GM21381 (cell line): ENCODE data around the gene CBLC.

Experiments
- ATAC-seq: cut with Tn5 transposase; IDR thresholded peaks from one replicate; pipeline ENCODE4 v1.9.1; 2021; ENCODE audit warnings: mild to moderate bottlenecking, moderate library complexity; ENCODE audit not compliant: unreplicated experiment

The CBLC gene

DNA sequence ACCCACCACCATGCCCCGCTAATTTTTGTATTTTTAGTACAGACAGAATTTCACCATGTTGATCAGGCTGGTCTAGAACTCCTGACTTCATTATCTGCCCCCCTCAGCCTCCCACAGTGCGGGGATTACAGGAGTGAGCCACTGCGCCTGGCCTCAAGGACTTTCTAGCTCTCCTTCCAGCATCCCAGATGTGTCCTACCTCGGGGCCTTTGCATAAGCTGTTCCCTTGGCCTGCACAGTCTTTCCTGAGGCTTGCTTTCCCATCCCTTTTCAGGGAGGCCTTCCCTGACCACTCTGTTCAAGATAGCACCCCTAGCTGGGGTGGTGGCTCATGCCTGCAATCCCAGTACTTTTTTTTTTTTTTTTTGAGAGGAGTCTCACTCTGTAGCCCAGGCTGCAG is 16.9 kb downstream of the CBLC start:
- ATAC-seq = no peak

- ATAC-seq = no peak
Measured at GRCh38 chr19:44795398-44795987, 17.8 kb downstream of the CBLC start.

DNA sequence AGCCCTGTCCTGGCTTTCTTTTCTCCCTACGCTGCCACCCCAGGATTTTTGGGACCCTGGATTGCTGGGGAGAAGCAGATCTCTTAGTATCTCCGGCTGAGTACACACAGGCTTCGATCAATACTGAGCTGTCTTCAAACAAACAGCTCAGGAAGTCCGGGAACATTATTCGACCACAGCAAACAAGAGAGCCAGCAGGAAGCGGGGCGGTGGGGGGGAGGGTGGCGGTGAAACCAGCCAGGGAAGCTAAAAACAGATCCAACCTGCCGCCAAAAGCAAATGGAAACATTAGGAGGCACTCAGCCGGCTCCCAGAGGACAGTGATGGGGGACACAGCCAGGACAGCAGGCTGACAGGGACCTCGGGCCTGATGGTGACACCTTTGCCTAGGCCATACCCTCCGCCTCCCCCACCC is 19.0 kb downstream of the CBLC start:
- no peak for ATAC-seq

GRCh38 chr19:44799627-44800346 is 22.1 kb downstream of the CBLC start:
- ATAC-seq = no peak

DNA sequence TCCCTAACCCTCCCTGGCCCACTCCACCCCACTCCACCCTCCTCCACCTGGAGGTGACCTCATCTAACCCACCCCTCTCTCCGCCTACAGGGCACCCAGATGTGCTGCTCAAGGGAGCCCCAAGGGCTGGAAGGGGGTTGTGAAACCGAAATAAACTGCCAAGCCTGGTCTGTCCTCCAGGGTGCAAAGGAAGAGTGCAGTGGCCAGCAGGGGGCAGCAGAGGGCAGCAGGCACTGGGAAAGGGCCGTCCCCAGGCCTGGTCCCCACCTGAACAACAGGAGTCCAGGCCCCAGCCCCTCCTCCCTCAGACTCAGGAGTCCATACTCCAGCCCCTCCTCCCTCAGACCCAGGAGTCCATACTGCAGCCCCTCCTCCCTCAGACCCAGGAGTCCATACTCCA is 22.8 kb downstream of the CBLC start:
- no peak for ATAC-seq

DNA sequence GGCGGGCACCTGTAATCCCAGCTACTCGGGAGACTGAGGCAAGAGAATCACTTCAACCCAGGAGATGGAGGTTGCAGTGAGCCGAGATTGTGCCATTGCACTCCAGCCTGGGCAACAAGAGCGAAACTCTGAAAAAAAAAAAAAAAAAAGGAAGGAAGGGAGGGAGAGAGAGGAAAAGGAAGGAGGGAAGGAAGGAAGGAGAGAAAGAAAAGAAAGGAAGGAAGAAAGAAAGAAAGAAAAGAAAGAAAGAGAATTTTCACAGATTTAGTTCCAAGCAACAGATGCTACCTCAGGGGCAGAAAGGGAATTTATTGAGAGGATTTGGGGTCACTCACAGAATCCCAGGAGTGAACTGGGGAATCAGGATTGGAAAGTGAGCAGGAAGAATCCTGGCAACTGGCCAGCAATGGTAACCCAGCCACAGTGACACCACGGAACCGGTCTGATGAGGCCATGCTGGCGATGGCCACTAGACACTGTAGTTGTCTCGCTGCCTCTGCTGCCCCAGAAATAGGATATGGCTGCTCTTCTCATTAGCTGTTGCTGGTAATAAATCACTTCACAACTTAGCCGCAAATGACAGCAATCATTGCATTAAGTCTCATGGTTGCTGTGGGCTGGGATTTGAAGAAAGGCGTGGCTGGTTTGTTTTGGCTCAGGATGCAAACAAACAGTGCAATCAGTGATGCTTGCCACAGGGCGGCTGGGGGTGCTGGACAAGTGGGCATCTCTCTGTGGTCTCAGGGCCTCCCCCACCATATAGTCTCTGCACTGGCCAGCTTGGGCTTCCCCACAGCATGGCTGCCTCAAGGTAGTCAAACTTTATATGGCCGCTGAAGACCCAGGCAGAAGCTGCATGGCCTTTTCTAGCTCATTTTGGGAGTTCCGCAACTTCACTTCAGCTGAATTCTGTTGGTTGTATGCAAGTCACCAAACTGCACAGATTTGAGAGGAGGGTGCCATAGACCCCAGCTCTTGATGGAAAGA is 26.0 kb downstream of the CBLC start:
- ATAC-seq = no peak

GRCh38 chr19:44806291-44806690 is 28.6 kb downstream of the CBLC start:
- ATAC-seq = no peak

- no peak for ATAC-seq
Measured at GRCh38 chr19:44807162-44807561, 29.5 kb downstream of the CBLC start.

DNA sequence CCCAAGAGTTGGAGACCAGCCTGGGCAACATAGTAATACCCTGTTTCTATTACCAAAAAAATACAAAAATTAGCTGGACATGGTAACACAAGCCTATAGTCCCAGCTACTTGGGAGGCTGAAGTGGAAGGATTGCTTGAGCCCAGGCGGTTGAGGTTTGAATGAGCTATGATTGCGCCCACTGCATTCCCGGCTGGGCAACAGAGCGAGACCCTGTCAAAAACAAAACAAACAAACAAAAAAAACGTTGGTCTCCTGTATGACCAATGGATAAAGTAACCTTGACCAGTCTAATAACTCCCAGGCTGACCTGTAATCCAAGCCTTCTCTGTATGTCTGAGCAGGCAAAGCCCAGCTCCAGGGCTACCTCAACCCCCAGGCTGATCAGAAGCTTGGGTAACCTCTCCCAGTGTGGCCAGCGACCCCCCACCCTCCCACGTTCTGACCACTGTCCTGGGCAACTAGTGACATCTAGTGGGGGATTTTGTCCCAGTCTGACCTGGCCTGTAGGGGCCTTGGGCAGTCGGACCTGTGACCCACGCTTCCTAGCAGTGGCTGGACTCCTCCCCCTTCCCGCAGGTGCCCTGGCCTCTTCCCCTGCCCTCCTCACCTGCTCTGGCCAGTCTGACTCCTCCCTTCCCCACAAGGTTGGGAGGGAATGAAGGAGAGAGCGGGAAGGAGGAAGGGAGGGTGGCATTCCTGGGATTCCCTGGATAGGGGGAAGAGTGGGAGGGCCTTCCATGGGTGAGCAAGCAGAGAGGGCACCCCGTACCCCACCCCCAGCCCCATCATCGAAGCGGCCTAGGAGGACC is 30.2 kb downstream of the CBLC start:
- no peak for ATAC-seq

DNA sequence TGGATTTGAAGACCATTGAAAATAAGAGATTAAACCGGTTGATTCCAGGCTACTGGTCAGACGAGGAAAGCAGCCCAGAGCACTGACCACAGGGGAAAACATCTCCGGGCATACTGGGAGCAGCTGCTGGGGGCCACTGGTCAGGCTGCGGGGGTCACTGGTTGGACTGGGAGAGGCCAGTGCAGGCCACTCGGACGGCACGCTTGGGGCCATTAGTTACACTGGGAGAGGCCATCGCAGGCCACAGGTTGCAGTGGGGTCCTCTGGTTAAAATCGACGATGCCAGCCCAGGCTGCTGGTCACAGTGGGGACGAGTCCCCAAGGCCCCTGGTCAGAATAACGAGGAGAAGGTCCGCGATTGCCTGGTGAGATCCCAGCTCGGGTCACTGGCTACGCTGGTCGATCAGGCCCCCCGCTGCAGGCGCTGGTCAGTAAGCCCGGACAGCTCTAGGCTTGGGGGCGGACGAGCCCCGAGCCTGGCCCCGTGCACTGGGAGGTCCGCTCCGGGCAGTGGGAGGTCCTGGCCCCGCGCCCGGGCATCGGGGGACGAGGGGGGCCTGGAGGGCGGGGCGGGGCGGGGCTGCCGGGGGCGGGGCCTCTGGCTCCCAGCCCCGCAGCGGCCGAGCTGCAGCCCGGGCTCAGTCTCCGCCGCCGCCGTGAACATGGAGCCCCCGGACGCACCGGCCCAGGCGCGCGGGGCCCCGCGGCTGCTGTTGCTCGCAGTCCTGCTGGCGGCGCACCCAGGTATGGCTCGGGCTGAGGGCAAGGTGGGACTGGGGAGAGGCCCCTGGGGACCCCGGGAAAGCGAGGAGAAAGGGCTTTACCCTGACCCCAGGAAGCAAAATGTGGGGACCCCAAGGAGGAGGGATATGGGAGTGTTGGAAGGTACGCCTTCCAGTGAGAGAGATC is 31.0 kb downstream of the CBLC start, which contains the start of gene BCAM:
Gene BCAM, plus strand, starts transcription at position 641 of the 909 bp plus-strand sequence. Its CDS starts 22 bp downstream, at position 663.
- no peak for ATAC-seq

DNA sequence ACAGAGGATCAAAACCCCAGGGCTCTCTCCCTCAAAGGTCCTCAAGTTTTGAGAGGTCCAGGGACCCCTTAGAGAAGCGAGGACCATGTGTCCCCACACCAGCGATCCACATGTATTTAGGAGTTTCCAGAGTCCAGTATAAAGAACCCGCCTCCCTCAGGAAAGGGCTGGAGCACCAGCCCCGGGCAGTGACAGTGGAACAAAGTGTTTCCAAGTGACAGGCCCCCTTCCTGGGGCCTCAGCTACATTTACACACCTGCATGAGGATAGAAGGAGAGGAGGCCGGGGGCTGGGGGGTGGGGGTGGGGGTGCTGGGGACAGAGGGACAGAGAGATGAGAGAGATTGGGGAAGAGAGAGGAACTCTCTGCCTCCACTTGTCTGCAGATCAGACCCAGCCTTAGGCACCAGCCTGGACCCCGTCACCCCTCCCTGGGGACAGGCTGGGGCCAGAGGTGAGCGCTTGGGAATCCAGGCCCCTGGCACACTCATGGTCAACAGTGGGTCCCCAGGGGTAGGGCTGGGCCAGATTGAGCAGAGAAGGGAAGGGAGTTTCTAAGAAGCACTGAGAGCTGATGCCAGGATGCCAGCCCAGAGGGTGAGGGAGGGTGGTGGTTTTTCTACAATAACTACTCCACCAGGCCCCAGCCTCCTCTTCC is 32.0 kb downstream of the CBLC start:
- ATAC-seq = no peak

- ATAC-seq = no peak
Measured at GRCh38 chr19:44810234-44811121, 32.8 kb downstream of the CBLC start.

DNA sequence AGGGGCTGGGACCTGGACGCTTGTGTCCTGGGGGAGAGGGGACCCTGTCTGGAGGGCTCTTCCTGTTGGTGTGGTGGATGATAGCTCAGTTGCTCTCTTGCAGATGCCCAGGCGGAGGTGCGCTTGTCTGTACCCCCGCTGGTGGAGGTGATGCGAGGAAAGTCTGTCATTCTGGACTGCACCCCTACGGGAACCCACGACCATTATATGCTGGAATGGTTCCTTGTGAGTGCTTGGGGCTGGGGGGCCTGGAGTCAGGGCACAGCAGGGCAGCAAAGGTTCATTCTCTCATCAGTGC is 33.4 kb downstream of the CBLC start:
- no peak for ATAC-seq

GRCh38 chr19:44812142-44812718 is 34.5 kb downstream of the CBLC start:
- ATAC-seq = no peak

DNA sequence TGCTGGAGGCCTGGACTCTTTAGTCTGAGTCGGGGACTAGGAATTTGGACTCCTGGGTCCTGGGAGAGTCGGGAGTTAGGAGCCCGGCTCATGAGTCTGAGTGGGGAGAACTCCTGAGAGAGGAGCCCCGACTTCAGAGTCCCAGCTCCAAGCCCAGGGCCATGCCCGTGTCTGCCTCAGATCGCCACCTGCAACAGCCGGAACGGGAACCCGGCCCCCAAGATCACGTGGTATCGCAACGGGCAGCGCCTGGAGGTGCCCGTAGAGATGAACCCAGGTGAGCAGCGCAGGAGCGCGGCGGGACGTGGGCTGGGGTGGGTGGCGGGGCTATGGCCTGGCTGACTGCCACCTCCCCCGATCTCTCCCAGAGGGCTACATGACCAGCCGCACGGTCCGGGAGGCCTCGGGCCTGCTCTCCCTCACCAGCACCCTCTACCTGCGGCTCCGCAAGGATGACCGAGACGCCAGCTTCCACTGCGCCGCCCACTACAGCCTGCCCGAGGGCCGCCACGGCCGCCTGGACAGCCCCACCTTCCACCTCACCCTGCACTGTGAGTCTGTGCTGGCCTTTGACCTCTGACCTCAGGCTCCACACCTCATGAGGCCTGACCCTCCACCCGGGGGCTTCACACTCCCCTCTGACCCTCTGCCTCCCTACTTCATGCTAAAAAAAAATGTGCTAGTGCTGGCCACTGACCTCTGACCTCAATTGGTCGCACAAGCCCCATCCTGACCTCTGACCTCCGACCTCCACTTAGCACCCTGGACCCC is 35.6 kb downstream of the CBLC start:
- ATAC-seq = no peak

DNA sequence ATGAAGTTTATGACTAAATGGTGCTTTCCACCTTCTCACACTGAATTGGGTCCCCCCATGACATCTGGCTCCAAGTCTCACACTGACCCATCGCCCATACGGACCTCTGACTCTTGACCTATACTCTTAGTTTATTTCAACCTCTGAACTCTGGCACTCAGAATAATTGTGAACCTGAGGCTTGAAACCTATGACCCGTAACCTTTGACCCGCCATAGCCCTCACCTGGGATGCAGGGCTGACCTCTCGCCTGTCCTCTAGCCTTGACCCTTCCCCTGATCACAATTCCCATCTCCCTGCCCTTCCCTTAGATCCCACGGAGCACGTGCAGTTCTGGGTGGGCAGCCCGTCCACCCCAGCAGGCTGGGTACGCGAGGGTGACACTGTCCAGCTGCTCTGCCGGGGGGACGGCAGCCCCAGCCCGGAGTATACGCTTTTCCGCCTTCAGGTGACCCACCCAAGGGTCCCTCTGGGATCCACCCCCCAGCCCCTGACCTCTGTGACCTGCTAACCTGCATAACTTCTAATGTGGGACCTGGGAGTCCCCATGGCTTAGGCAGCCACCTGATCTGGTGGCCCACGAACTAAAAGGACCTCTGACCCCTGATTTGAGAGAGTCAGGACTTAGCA is 36.3 kb downstream of the CBLC start:
- no peak for ATAC-seq

DNA sequence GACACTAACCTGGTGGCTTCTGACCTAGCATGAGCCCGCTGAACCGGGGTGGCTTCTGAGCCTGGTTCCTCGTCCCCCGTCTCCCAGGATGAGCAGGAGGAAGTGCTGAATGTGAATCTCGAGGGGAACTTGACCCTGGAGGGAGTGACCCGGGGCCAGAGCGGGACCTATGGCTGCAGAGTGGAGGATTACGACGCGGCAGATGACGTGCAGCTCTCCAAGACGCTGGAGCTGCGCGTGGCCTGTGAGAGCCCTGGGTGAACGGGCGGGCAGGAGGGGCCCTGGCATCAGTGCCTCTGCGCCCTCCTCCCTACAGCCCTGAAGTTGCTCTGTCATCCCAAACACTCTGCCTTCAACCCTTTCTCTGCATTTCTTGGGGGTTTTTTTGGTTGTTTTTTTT is 36.8 kb downstream of the CBLC start:
- no peak for ATAC-seq
